RWPE1 (cell line): ENCODE results near the gene PODN.

Experiments used
- CTCF ChIA-PET: fragments of 350-600 bp; sonication (Branson Sonifier 250); formaldehyde crosslinking; extraction: SDS; loops from one replicate; lab custom pipeline; 2021; lab: Yijun Ruan, JAX
- POLR2A ChIA-PET: fragments of 400-600 bp; formaldehyde crosslinking; extraction: SDS; loops from one replicate; lab custom pipeline; 2020; ENCODE audit warnings: antibody characterized with exemption; ENCODE audit not compliant: low non-redundant PET; lab: Yijun Ruan, JAX
- DNase-seq: peaks from one replicate; pipeline ENCODE4 v3.0.0; 2012; ENCODE audit warnings: low spot score
- H3K27ac ChIP-seq: fragments of 450-650 bp; 2 replicates; pipeline ENCODE4 v1.5.1; 2017
- CTCF ChIP-seq: fragments of 450-650 bp; conservative IDR thresholded peaks from 2 replicates; pipeline ENCODE4 v1.5.1; 2017; ENCODE audit warnings: low read depth, mild to moderate bottlenecking

The PODN gene

GRCh38 chr1:53080041-53080440, 18.0 kb downstream of the PODN start:
- ChIA-PET POLR2A (no interaction called here), CTCF (interaction anchor here (0.6 kb wide), 2 partner anchors 211 to 310 kb away, joined by 3 read pairs; no protein-coding TSS in a partner anchor)
- TF ChIP-seq CTCF, result no peak
- H3K27ac ChIP-seq, result no peak overlapping the region
- DNase-seq, result no peak

GRCh38 chr1:53080769-53081168, 18.8 kb downstream of the PODN start:
- POLR2A ChIA-PET, result no interaction called here
- CTCF ChIA-PET, result interaction anchor here (0.6 kb wide), 2 partner anchors 212 to 311 kb away, joined by 3 read pairs; no protein-coding TSS in a partner anchor
- no peak overlapping the region for H3K27ac ChIP-seq
- no peak for TF ChIP-seq CTCF
- no peak for DNase-seq

- POLR2A ChIA-PET, result no interaction called here
- CTCF ChIA-PET, result interaction anchor here (0.6 to 0.7 kb wide), 2 partner anchors 155 to 169 kb away, joined by 4 to 8 read pairs; partner anchors contain the start of gene SCP2
- H3K27ac ChIP-seq, result no peak overlapping the region
- DNase-seq, result no peak
- no peak for TF ChIP-seq CTCF
Measured at GRCh38 chr1:53081384-53082066, 19.5 kb downstream of the PODN start.

- CTCF ChIA-PET, result no interaction called here
- TF ChIP-seq CTCF, result no peak
- no peak overlapping the region for H3K27ac ChIP-seq
- POLR2A ChIA-PET, result no interaction called here
- no peak for DNase-seq
Measured at GRCh38 chr1:53082826-53083455, 20.9 kb downstream of the PODN start.

GRCh38 chr1:53083636-53084588, 21.9 kb downstream of the PODN start:
- CTCF ChIA-PET, result interaction anchor here (0.6 kb wide), 1 partner anchor 25 kb away, joined by 4 read pairs; no protein-coding TSS in a partner anchor
- no peak overlapping the region for H3K27ac ChIP-seq
- no peak for DNase-seq
- no peak for TF ChIP-seq CTCF
- POLR2A ChIA-PET, result no interaction called here

GRCh38 chr1:53084589-53084971, 22.6 kb downstream of the PODN start:
- H3K27ac ChIP-seq, result no peak overlapping the region
- ChIA-PET POLR2A (no interaction called here), CTCF (interaction anchor here (0.6 kb wide), 1 partner anchor 24 kb away, joined by 4 read pairs; no protein-coding TSS in a partner anchor)
- TF ChIP-seq CTCF, result no peak
- no peak for DNase-seq
